MCF 10A (cell line): ENCODE data around the gene CAMK1D. TPM values are rescaled to one million over a fixed set of nuclear protein-coding genes. Genes with fewer than 3 reads are reported as not detected.

Experiments
- BruUV-seq: library from RNA; stranded (reverse); fragments of 400-500 nt; replicated peaks from 2 replicates; lab custom pipeline; 2021; lab: Mats Ljungman, UMichigan
- CTCF ChIA-PET: fragments of 300-600 bp; sonication (Branson Sonifier 250); formaldehyde crosslinking; extraction: SDS; loops from one replicate; lab custom pipeline; 2021; ENCODE audit warnings: antibody characterized with exemption, inconsistent platforms; lab: Yijun Ruan, JAX
- POLR2A ChIA-PET: fragments of 300-600, 350-650 bp; sonication (Branson Sonifier 250); formaldehyde crosslinking; extraction: SDS; loops from one replicate; lab custom pipeline; 2020; ENCODE audit warnings: antibody characterized with exemption, inconsistent platforms; lab: Yijun Ruan, JAX
- DNase-seq: peaks from one replicate; pipeline ENCODE4 v3.0.0-alpha.2; 2018; ENCODE audit not compliant: unreplicated experiment
- H3K27ac Mint-ChIP-seq: one replicate; pipeline ENCODE4 v1.8.0; 2022; ENCODE audit warnings: mild to moderate bottlenecking, low read depth, mixed read lengths; ENCODE audit not compliant: unreplicated experiment
- H3K27me3 Mint-ChIP-seq: one replicate; pipeline ENCODE4 v1.8.0; 2022; ENCODE audit warnings: mixed read lengths; ENCODE audit not compliant: insufficient read depth, unreplicated experiment
- H3K36me3 Mint-ChIP-seq: one replicate; pipeline ENCODE4 v1.8.0; 2022; ENCODE audit warnings: mild to moderate bottlenecking, moderate library complexity, mixed read lengths; ENCODE audit not compliant: insufficient read depth, unreplicated experiment
- H3K4me1 Mint-ChIP-seq: one replicate; pipeline ENCODE4 v1.8.0; 2022; ENCODE audit warnings: mixed read lengths; ENCODE audit not compliant: insufficient read depth, unreplicated experiment
- H3K4me3 Mint-ChIP-seq: one replicate; pipeline ENCODE4 v1.8.0; 2022; ENCODE audit warnings: mild to moderate bottlenecking, moderate library complexity, mixed read lengths; ENCODE audit not compliant: unreplicated experiment
- H3K9me3 Mint-ChIP-seq: one replicate; pipeline ENCODE4 v1.8.0; 2022; ENCODE audit warnings: mixed read lengths; ENCODE audit not compliant: unreplicated experiment
- CTCF ChIP-seq: fragments of 200-600 bp; IDR thresholded peaks from one replicate; pipeline ENCODE4 v1.8.0; 2022; ENCODE audit warnings: antibody characterized with exemption, mild to moderate bottlenecking; ENCODE audit not compliant: unreplicated experiment
- intact Hi-C: fragments of 100-400 bp; cut with micrococcal nuclease; formaldehyde crosslinking; loops from 2 replicates; pipeline ENCODE4 v1.14.1; 2022
- total RNA-seq: library from RNA; stranded (reverse); gene quantifications from 2 replicates; pipeline ENCODE4 v1.2.3, GENCODE V29; 2022

Gene CAMK1D
- total RNA-seq, 1 experiment from 2014 or later, result 1.7 TPM

GRCh38 chr10:12833451-12833850 lies 484.1 kb downstream of the CAMK1D start:
- DNase-seq, result peak; percentile 18
- no peaks in the 10 kb centered on the region for H3K9me3 Mint-ChIP-seq
- no peaks in the 10 kb centered on the region for H3K36me3 Mint-ChIP-seq
- intact Hi-C loops, result no loop called here
- no TSS peak for BruUV-seq
- peaks cover 8% of the 10 kb centered on the region for H3K4me1 Mint-ChIP-seq
- H3K4me3 Mint-ChIP-seq, result no peak overlapping the region
- no peaks in the 10 kb centered on the region for H3K27me3 Mint-ChIP-seq
- CTCF ChIA-PET, result interaction anchor here (0.6 to 0.8 kb wide), 3 partner anchors 8 to 266 kb away, joined by 3 read pairs; no protein-coding TSS in a partner anchor
- TF ChIP-seq CTCF, result no peak
- no peak overlapping the region for H3K27ac Mint-ChIP-seq
- POLR2A ChIA-PET, result no interaction called here

DNA sequence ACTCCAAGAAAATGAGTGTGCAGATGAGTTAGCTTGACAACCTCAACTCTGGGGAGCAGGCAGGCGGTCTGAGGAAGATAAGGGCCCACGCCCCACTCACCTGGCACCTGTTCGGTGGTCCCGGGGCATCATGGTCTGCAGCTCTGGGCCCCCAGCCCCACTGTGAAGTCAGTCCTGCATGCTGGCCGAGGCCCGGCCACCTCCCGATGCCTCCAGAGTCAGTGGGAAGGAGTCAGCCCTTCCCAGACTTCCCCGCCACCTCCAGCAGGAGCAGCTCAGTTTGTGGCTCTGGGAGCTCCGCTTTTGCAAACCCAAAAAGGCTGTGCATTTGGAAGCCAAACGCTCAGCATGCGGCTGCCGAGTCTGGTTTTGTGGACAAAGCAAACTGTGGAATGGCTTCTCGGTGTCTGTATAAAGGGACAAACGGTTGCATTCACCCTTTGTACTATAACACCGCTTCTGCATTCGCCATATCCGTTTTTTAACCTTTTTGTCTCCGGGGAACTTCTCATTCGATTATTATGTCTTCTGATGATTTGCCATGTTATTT lies 484.8 kb downstream of the CAMK1D start:
- no peak for DNase-seq
- H3K4me1 Mint-ChIP-seq, result peaks cover 8% of the 10 kb centered on the region
- ChIA-PET POLR2A (interaction anchor here (0.7 kb wide), 1 partner anchor 22 kb away, joined by 3 read pairs; no protein-coding TSS in a partner anchor), CTCF (interaction anchor here (0.6 to 0.7 kb wide), 2 partner anchors 265 to 1785 kb away, joined by 3 read pairs; no protein-coding TSS in a partner anchor)
- H3K27me3 Mint-ChIP-seq, result no peaks in the 10 kb centered on the region
- no peak overlapping the region for H3K27ac Mint-ChIP-seq
- H3K4me3 Mint-ChIP-seq, result no peak overlapping the region
- no peaks in the 10 kb centered on the region for H3K36me3 Mint-ChIP-seq
- TF ChIP-seq CTCF, result no peak
- intact Hi-C loops, result no loop called here
- no TSS peak for BruUV-seq
- H3K9me3 Mint-ChIP-seq, result no peaks in the 10 kb centered on the region

DNA sequence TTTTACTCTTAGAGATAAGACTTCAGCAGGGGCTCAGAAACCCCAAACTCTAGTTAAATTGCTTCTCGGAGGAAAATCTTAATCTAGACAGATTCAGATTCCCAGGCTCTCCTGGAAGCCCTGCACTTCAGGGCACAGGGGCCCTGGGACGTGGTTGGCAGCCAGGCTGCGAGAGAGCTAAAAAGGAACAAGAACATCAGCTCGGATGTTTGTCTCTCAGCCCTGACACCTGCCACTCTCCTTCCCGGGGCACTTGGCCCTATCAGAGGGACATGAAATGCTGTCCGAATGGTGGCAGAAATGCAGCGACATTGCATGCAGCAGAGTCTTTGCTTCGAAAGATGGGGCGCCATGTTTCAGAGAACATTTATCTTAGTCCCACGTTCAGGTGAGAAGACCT lies 485.4 kb downstream of the CAMK1D start:
- Mint-ChIP-seq H3K9me3 (no peaks in the 10 kb centered on the region), H3K4me1 (peaks cover 8% of the 10 kb centered on the region), H3K27me3 (no peaks in the 10 kb centered on the region), H3K36me3 (no peaks in the 10 kb centered on the region), H3K4me3 (no peak overlapping the region), H3K27ac (no peak overlapping the region)
- ChIA-PET CTCF (interaction anchor here (0.7 kb wide), 1 partner anchor 1785 kb away, joined by 3 read pairs; no protein-coding TSS in a partner anchor), POLR2A (interaction anchor here (0.7 kb wide), 1 partner anchor 21 kb away, joined by 3 read pairs; no protein-coding TSS in a partner anchor)
- BruUV-seq, result no TSS peak
- no peak for DNase-seq
- intact Hi-C loops, result no loop called here
- TF ChIP-seq CTCF, result no peak

DNA sequence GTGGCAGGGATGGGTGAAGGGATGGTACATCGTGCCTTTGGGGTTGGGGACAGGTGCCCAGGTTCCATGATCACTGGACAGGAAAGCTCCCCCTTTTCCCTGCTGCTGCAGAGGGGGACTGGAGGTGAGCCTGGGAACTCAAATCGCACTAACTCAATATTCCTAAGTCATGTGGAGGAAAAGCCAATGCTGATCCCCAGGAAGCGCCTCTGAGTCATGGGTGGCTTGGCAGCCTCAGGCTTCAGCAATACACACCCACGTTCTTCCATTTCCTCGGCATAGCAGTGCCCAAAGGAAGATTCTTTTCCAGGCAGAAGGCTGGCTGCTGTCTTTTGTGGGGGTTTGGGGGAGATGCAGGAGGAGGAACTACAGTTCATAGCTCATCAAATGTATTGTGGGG lies 486.4 kb downstream of the CAMK1D start:
- Mint-ChIP-seq H3K4me3 (no peak overlapping the region), H3K27me3 (no peaks in the 10 kb centered on the region), H3K9me3 (no peaks in the 10 kb centered on the region), H3K4me1 (peaks cover 8% of the 10 kb centered on the region), H3K36me3 (no peaks in the 10 kb centered on the region), H3K27ac (no peak overlapping the region)
- peak; percentile 83 for DNase-seq
- POLR2A ChIA-PET, result interaction anchor here (0.6 to 1.6 kb wide), 3 partner anchors 9 to 485 kb away, joined by 3 to 4 read pairs (median 4); no protein-coding TSS in a partner anchor
- intact Hi-C loops, result no loop called here
- CTCF ChIA-PET, result interaction anchor here (1.3 to 2.1 kb wide), 2 partner anchors 13 to 66 kb away, joined by 3 to 9 read pairs; no protein-coding TSS in a partner anchor
- TF ChIP-seq CTCF, result no peak
- BruUV-seq, result no TSS peak
